Trophoblast cell (in vitro differentiated cells and primary cell): Measurements from ENCODE around the gene RASSF10. TPM values are rescaled to one million over a fixed set of nuclear protein-coding genes. Genes with fewer than 3 reads are reported as not detected.

Experiments used
- DNase-seq, 2 donors: peaks; one replicate each; pipeline ENCODE4 v3.0.0-alpha.2; 2016
- H2AFZ ChIP-seq: 2 replicates; pipeline ENCODE4 v1.6.1; 2013; ENCODE audit warnings: low read length, moderate library complexity, mild to moderate bottlenecking; ENCODE audit not compliant: insufficient read depth, poor library complexity
- H2AK5ac ChIP-seq: 2 replicates; pipeline ENCODE4 v1.6.1; 2013; ENCODE audit warnings: mild to moderate bottlenecking, low read length
- H2BK120ac ChIP-seq: 2 replicates; pipeline ENCODE4 v1.6.1; 2013; ENCODE audit warnings: low read length, mild to moderate bottlenecking, moderate library complexity; ENCODE audit not compliant: insufficient read depth, poor library complexity
- H2BK12ac ChIP-seq: 2 replicates; pipeline ENCODE4 v1.6.1; 2013; ENCODE audit warnings: mild to moderate bottlenecking, low read length, moderate library complexity
- H2BK5ac ChIP-seq: 2 replicates; pipeline ENCODE4 v1.6.1; 2013; ENCODE audit warnings: low read length, low read depth, moderate library complexity, mild to moderate bottlenecking; ENCODE audit not compliant: poor library complexity
- H3K14ac ChIP-seq: 2 replicates; pipeline ENCODE4 v1.6.1; 2013; ENCODE audit warnings: mild to moderate bottlenecking, low read length
- H3K18ac ChIP-seq: 2 replicates; pipeline ENCODE4 v1.6.1; 2013; ENCODE audit warnings: mild to moderate bottlenecking, low read length
- H3K23ac ChIP-seq: 2 replicates; pipeline ENCODE4 v1.6.1; 2013; ENCODE audit warnings: low read length
- H3K27ac ChIP-seq: 2 replicates; pipeline ENCODE4 v1.5.1; 2013; ENCODE audit warnings: low read depth, mild to moderate bottlenecking, inconsistent platforms, low read length, moderate library complexity
- H3K27me3 ChIP-seq: 2 replicates; pipeline ENCODE4 v1.6.1; 2013; ENCODE audit warnings: inconsistent platforms, mild to moderate bottlenecking, low read length, moderate library complexity; ENCODE audit not compliant: insufficient read depth
- H3K36me3 ChIP-seq, 2 experiments: 1 replicate in 1 of 2; 2 replicates in 1 of 2; pipeline ENCODE4 v1.6.1; 2013; ENCODE audit warnings: low read length in 2 of 2, mild to moderate bottlenecking in 2 of 2, moderate library complexity in 1 of 2; ENCODE audit not compliant: insufficient read depth in 2 of 2, control insufficient read depth in 1 of 2
- H3K4ac ChIP-seq: 2 replicates; pipeline ENCODE4 v1.6.1; 2013; ENCODE audit warnings: low read depth, mild to moderate bottlenecking, low read length, moderate library complexity
- H3K4me1 ChIP-seq, 2 experiments: 1 replicate in 1 of 2; 2 replicates in 1 of 2; pipeline ENCODE4 v1.6.1; 2013; ENCODE audit warnings: low read length in 2 of 2, mild to moderate bottlenecking in 2 of 2, moderate library complexity in 1 of 2; ENCODE audit not compliant: insufficient read depth in 2 of 2, control insufficient read depth in 1 of 2
- H3K4me2 ChIP-seq: 2 replicates; pipeline ENCODE4 v1.6.1; 2013; ENCODE audit warnings: inconsistent platforms, mild to moderate bottlenecking, low read length, moderate library complexity
- H3K4me3 ChIP-seq: 2 replicates; pipeline ENCODE4 v1.5.1; 2013; ENCODE audit warnings: mild to moderate bottlenecking, low read depth, low read length, inconsistent platforms
- H3K79me1 ChIP-seq: one replicate; pipeline ENCODE4 v1.6.1; 2013; ENCODE audit warnings: low read length
- H3K79me2 ChIP-seq: 2 replicates; pipeline ENCODE4 v1.6.1; 2013; ENCODE audit warnings: low read length, mild to moderate bottlenecking; ENCODE audit not compliant: control insufficient read depth, insufficient read depth, poor library complexity
- H3K9ac ChIP-seq: 2 replicates; pipeline ENCODE4 v1.6.1; 2013; ENCODE audit warnings: mild to moderate bottlenecking, low read length
- H3K9me3 ChIP-seq: 2 replicates; pipeline ENCODE4 v1.6.1; 2013; ENCODE audit warnings: low read depth, mild to moderate bottlenecking, control low read depth, inconsistent platforms, low read length; ENCODE audit not compliant: insufficient read depth
- H4K12ac ChIP-seq: 2 replicates; pipeline ENCODE4 v1.6.1; 2013; ENCODE audit warnings: low read depth, mild to moderate bottlenecking, low read length, moderate library complexity
- H4K8ac ChIP-seq: 2 replicates; pipeline ENCODE4 v1.6.1; 2013; ENCODE audit warnings: low read depth, mild to moderate bottlenecking, low read length, moderate library complexity
- H4K91ac ChIP-seq: one replicate; pipeline ENCODE4 v1.6.1; 2013; ENCODE audit warnings: low read depth, mild to moderate bottlenecking, low read length, moderate library complexity
- WGBS: extraction: QIAGEN DNeasy Blood & Tissue Kit; methylation state at CpG from one replicate; pipeline ENCODE4 v1.1.7; 2013; ENCODE audit warnings: missing lambda C conversion rate; ENCODE audit not compliant: insufficient read length, insufficient coverage; ENCODE audit errors: extremely low coverage; 5-methylcytosine and 5-hydroxymethylcytosine counted together
- polyA plus RNA-seq: library from polyadenylated mRNA; stranded (reverse); fragments of 200-250 nt; gene quantifications from 2 replicates; pipeline ENCODE4 v1.2.3, GENCODE V29; 2013

The RASSF10 gene
- 4.3 and 4.5 TPM in 2 replicates for polyA plus RNA-seq

DNA sequence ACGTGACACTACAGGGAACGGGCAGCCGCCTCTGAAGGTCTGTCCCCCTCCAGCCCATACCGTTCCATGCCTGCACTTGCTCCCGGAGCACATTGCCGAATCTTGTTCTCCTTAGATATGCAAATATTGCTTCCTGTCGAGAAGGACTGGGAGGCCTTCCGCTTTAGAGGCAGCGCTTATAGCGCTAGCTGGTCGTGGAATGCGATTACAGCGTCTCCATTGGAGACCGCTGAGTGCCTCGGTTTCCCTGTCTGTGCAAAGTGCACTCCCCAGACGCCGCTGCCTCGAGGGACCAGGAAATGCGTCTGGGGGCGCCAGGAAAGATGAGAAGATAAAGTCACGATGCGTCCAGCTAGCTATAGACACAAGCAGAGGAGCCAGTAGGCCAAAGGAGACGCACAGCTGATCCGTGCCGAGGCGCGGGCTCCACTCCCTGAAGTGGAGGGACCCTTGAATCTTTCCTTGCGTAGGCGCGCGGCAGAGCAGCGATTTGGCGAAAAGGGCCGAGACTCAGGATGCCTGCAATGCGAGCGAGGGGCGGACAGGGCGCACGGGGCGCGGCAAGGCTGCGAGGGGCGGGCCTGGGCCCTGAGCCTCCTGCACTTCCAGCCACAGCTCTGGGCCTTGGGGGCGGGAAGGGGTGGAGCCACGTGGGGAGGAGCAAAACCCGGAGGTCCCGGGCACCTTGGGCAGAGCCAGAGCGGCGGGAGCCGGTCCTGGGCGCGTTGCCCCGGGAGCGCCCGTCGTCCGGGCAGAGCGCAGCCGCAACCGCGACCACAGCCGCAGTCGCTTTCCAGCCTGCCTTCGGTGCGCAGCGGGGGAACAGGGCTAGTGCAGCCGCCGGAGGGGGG, at the start of gene RASSF10:
RASSF10 (plus strand) TSS at position 692 of the 851 bp plus-strand sequence. CDS start 261 bp downstream, outside the sequence.
- Histone ChIP-seq H2BK120ac (no peak within 1 kb of the TSS), H2BK12ac (no peak within 1 kb of the TSS), H3K79me2 (no peaks in the 10 kb centered on the region), H3K4ac (no peak within 1 kb of the TSS), H3K4me3 (peak within 1 kb of the TSS; percentile 77), H3K27me3 (peaks cover 22% of the 10 kb centered on the region), H3K18ac (peak within 1 kb of the TSS; percentile 18), H3K36me3 (no peaks in the 10 kb centered on the region), H2BK5ac (no peak within 1 kb of the TSS), H4K12ac (no peak within 1 kb of the TSS), H3K79me1 (peaks cover 2% of the 10 kb centered on the region), H3K9me3 (peaks cover 3% of the 10 kb centered on the region), H3K4me1 (peaks cover 22 to 23% of the 10 kb centered on the region in 2 experiments), H3K9ac (no peak within 1 kb of the TSS), H3K27ac (no peak within 1 kb of the TSS), H2AK5ac (no peak within 1 kb of the TSS), H3K23ac (no peak within 1 kb of the TSS), H3K14ac (no peak within 1 kb of the TSS), H3K4me2 (peak within 1 kb of the TSS; percentile 90), H4K8ac (no peak within 1 kb of the TSS), H2AFZ (peak within 1 kb of the TSS; percentile 50), H4K91ac (no peak within 1 kb of the TSS)
- no CpG with 5 or more reads among the region's 68 CpGs for WGBS
- DNase-seq = peak; percentile 43 to 75

DNA sequence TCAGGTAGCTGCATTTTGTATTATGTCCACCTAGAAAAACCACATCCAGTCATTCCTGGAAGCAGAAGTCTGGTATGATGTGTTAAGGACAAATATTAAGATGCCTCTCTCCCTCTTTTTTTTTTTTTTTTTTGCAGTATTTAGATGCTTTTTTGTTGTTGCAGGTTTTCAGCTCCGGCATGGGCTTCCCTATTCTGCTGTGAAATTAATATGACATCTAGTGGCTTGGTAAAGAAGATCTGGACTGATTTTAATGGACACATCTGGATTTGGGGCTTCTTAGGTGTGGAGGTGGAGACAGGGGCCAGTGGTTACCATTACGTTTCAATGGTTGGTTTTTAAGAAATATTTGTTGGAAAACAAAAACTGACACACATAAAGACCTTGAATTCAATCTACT, 47.5 kb upstream of the RASSF10 start:
- DNase-seq = no peak
- no CpG with 5 or more reads among the region's 2 CpGs for WGBS
- no peaks in the 10 kb centered on the region for H3K36me3 ChIP-seq

DNA sequence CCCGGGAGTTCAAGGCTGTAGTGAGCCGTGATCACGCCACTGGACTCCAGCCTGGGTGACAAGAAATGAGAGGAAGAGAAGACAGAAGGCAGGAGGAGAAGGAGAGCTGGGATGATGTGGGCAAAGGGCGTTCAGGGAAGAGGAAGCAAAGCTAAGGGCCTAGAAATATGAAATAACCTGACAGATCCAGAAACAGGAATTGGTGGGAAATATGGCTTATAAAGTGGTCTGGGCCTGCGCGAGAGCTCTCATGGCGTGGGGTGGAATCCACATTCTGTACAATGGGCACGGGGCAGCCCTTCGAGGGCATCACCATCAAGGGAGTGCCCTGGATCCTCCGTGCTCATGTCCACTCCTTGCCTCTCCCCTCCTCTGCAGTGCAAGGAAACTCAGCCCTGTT, 46.8 kb upstream of the RASSF10 start:
- no peak overlapping the region for H3K27ac ChIP-seq
- H3K4me2 ChIP-seq = no peak overlapping the region
- no peak overlapping the region for H3K23ac ChIP-seq
- no peak overlapping the region for H2BK12ac ChIP-seq
- no peak overlapping the region for H3K18ac ChIP-seq
- H3K79me1 ChIP-seq = no peaks in the 10 kb centered on the region
- H3K9me3 ChIP-seq = no peaks in the 10 kb centered on the region
- no peak overlapping the region for H2AK5ac ChIP-seq
- no peak overlapping the region for H3K14ac ChIP-seq
- H3K27me3 ChIP-seq = no peaks in the 10 kb centered on the region
- H2AFZ ChIP-seq = no peak overlapping the region
- no peak overlapping the region for H3K4me3 ChIP-seq
- no peak overlapping the region for H4K8ac ChIP-seq
- H2BK120ac ChIP-seq = no peak overlapping the region
- H3K4me1 ChIP-seq = no peaks in the 10 kb centered on the region
- no peak overlapping the region for H3K4ac ChIP-seq
- H3K79me2 ChIP-seq = no peaks in the 10 kb centered on the region
- WGBS = no CpG with 5 or more reads among the region's 10 CpGs
- no peak overlapping the region for H4K91ac ChIP-seq
- no peak overlapping the region for H4K12ac ChIP-seq
- no peak overlapping the region for H2BK5ac ChIP-seq
- no peak overlapping the region for H3K9ac ChIP-seq
- H3K36me3 ChIP-seq = no peaks in the 10 kb centered on the region
- DNase-seq = no peak

More for the DNA sequence above, 47.5 kb upstream of the RASSF10 start:
- Histone ChIP-seq H3K79me1 (no peaks in the 10 kb centered on the region), H3K9me3 (no peaks in the 10 kb centered on the region), H2BK120ac (no peak overlapping the region), H3K27me3 (no peaks in the 10 kb centered on the region), H3K23ac (no peak overlapping the region), H4K12ac (no peak overlapping the region), H3K4ac (no peak overlapping the region), H2BK5ac (no peak overlapping the region), H3K14ac (no peak overlapping the region), H4K8ac (no peak overlapping the region), H3K4me2 (no peak overlapping the region), H2AFZ (no peak overlapping the region), H3K9ac (no peak overlapping the region), H2BK12ac (no peak overlapping the region), H4K91ac (no peak overlapping the region), H3K27ac (no peak overlapping the region), H3K4me3 (no peak overlapping the region), H3K79me2 (no peaks in the 10 kb centered on the region), H2AK5ac (no peak overlapping the region), H3K18ac (no peak overlapping the region), H3K4me1 (no peaks in the 10 kb centered on the region)

DNA sequence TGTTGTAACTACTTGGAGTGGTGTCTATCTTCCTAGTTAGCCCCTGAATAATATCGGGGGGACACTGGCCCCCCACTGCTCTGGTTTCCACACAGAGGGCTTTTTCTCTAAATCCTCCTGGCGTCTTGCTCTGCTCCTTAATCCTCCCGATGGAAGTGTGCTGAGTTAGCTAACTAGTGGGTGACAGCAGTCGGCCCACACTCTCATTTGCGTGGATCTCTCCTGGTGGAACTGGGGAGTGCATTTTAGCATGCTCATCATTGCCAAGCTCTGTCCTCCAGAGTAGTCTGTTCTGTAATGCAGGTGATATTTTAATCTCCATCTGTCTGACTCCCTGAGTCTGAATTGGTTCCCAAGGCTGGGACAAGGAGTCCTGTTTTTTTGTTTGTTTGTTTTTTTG, 46.1 kb upstream of the RASSF10 start:
- H2BK12ac ChIP-seq = no peak overlapping the region
- no CpG with 5 or more reads among the region's 5 CpGs for WGBS
- DNase-seq = no peak
- H2BK5ac ChIP-seq = no peak overlapping the region
- no peak overlapping the region for H4K12ac ChIP-seq
- no peak overlapping the region for H2AFZ ChIP-seq
- no peak overlapping the region for H2BK120ac ChIP-seq
- no peak overlapping the region for H3K18ac ChIP-seq
- H3K27ac ChIP-seq = no peak overlapping the region
- H3K9me3 ChIP-seq = no peaks in the 10 kb centered on the region
- no peak overlapping the region for H4K8ac ChIP-seq
- H3K4me1 ChIP-seq = no peaks in the 10 kb centered on the region
- H3K36me3 ChIP-seq = no peaks in the 10 kb centered on the region
- no peaks in the 10 kb centered on the region for H3K27me3 ChIP-seq
- H3K23ac ChIP-seq = no peak overlapping the region
- no peak overlapping the region for H3K9ac ChIP-seq
- H3K79me2 ChIP-seq = no peaks in the 10 kb centered on the region
- no peaks in the 10 kb centered on the region for H3K79me1 ChIP-seq
- H2AK5ac ChIP-seq = no peak overlapping the region
- H3K4me2 ChIP-seq = no peak overlapping the region
- H3K4ac ChIP-seq = no peak overlapping the region
- no peak overlapping the region for H4K91ac ChIP-seq
- no peak overlapping the region for H3K14ac ChIP-seq
- H3K4me3 ChIP-seq = no peak overlapping the region
